Peyer's patch (tissue), 4 donors: Measurements from ENCODE around the gene NFIB.

Experiments used
- CTCF ChIP-seq, 6 experiments: fragments of 450-650 bp in 4 of 6; fragments of 200-600 bp in 2 of 6; sonication (generic) in 1 of 6; IDR thresholded peaks; one replicate each; pipeline ENCODE4 v1.5.1; 2017 to 2019; ENCODE audit warnings: antibody characterized with exemption in 6 of 6, mild to moderate bottlenecking in 3 of 6, moderate library complexity in 1 of 6
- POLR2A ChIP-seq, 2 donors: fragments of 450-650 bp; IDR thresholded peaks; one replicate each; pipeline ENCODE4 v1.5.1; 2017; ENCODE audit warnings: antibody characterized with exemption in 2 of 2, mild to moderate bottlenecking in 2 of 2, moderate library complexity in 2 of 2

GRCh38 chr9:14136646-14137370 lies 177.1 kb downstream of the NFIB start:
- no peak for TF ChIP-seq CTCF (IDR thresholded peaks at IDR 0.05)
- no peak for TF ChIP-seq POLR2A (IDR thresholded peaks at IDR 0.05)
